GM21619 (cell line): ENCODE results near the gene ARAP2.
A peak's percentile ranks its signal among the peaks of the same experiment; 100 is the strongest.

Experiments used
- ATAC-seq: cut with Tn5 transposase; IDR thresholded peaks from one replicate; pipeline ENCODE4 v1.9.1; 2021; ENCODE audit not compliant: unreplicated experiment

Gene ARAP2

GRCh38 chr4:36267486-36268268, 23.4 kb upstream of the ARAP2 start:
- ATAC-seq, result no peak

GRCh38 chr4:36264207-36264826, 20.0 kb upstream of the ARAP2 start:
- no peak for ATAC-seq

- ATAC-seq, result no peak
These were observed 16.4 kb upstream of the ARAP2 start for GRCh38 chr4:36260731-36261130.

- peak; percentile 53 for ATAC-seq
These were observed 12.1 kb upstream of the ARAP2 start for GRCh38 chr4:36256398-36256891.

GRCh38 chr4:36255577-36255976, 11.3 kb upstream of the ARAP2 start:
- peak; percentile 86 for ATAC-seq

GRCh38 chr4:36254371-36254770, 10.1 kb upstream of the ARAP2 start:
- no peak for ATAC-seq

- no peak for ATAC-seq
These were observed 7.7 kb upstream of the ARAP2 start for GRCh38 chr4:36251983-36252382.

GRCh38 chr4:36249610-36250009, 5.3 kb upstream of the ARAP2 start:
- no peak for ATAC-seq

- ATAC-seq, result peak; percentile 27
These were observed 708 bp downstream of the ARAP2 start for GRCh38 chr4:36243355-36244256.

GRCh38 chr4:36242629-36243354, 1.5 kb downstream of the ARAP2 start:
- no peak for ATAC-seq

- ATAC-seq, result peak; percentile 53
These were observed 2.5 kb downstream of the ARAP2 start for GRCh38 chr4:36241771-36242170.

- ATAC-seq, result no peak
These were observed 6.7 kb downstream of the ARAP2 start for GRCh38 chr4:36237366-36238313.

GRCh38 chr4:36236159-36236558, 8.2 kb downstream of the ARAP2 start:
- no peak for ATAC-seq

- ATAC-seq, result no peak
These were observed 9.0 kb downstream of the ARAP2 start for GRCh38 chr4:36235306-36235705.

GRCh38 chr4:36233567-36234266, 10.6 kb downstream of the ARAP2 start:
- no peak for ATAC-seq

- no peak for ATAC-seq
These were observed 13.8 kb downstream of the ARAP2 start for GRCh38 chr4:36230534-36230933.

GRCh38 chr4:36227913-36228312, 16.4 kb downstream of the ARAP2 start:
- no peak for ATAC-seq

- ATAC-seq, result no peak
These were observed 17.7 kb downstream of the ARAP2 start for GRCh38 chr4:36226430-36227227.
